Neural crest cell (in vitro differentiated cells): Measurements from ENCODE around the gene NT5C. TPM values are rescaled to one million over a fixed set of nuclear protein-coding genes. Genes with fewer than 3 reads are reported as not detected.

ENCODE experiments used
- DNase-seq: peaks from one replicate; pipeline ENCODE4 v3.0.0; 2021; ENCODE audit warnings: low read depth, mixed read lengths, low spot score
- H3K27ac Mint-ChIP-seq: one replicate; pipeline ENCODE4 v1.8.0; 2021; ENCODE audit warnings: mild to moderate bottlenecking, mixed read lengths; ENCODE audit not compliant: unreplicated experiment
- H3K27me3 Mint-ChIP-seq: 2 replicates; pipeline ENCODE4 v1.8.0; 2021; ENCODE audit warnings: low read depth, mild to moderate bottlenecking, mixed read lengths
- H3K36me3 Mint-ChIP-seq: 2 replicates; pipeline ENCODE4 v1.8.0; 2021; ENCODE audit warnings: low read depth, mild to moderate bottlenecking, mixed read lengths
- H3K4me1 Mint-ChIP-seq: 2 replicates; pipeline ENCODE4 v1.8.0; 2021; ENCODE audit warnings: mixed read lengths
- H3K4me3 Mint-ChIP-seq: one replicate; pipeline ENCODE4 v1.8.0; 2021; ENCODE audit warnings: mild to moderate bottlenecking, mixed read lengths
- H3K9me3 Mint-ChIP-seq: 2 replicates; pipeline ENCODE4 v1.8.0; 2021; ENCODE audit warnings: mixed read lengths
- CTCF ChIP-seq: fragments of 200-600 bp; sonication (generic); conservative IDR thresholded peaks from 2 replicates; pipeline ENCODE4 v1.5.0; 2021; ENCODE audit warnings: antibody characterized with exemption, mild to moderate bottlenecking
- total RNA-seq: library from RNA; stranded (reverse); gene quantifications from 2 replicates; pipeline ENCODE4 v1.2.1, GENCODE V29; 2021

The NT5C gene
- total RNA-seq, 1 donor from 2014 or later = 70.2 TPM

GRCh38 chr17:75118307-75118706 is 13.2 kb downstream of the NT5C start:
- Mint-ChIP-seq H3K4me3 (no peak overlapping the region), H3K9me3 (no peaks in the 10 kb centered on the region), H3K27ac (no peak overlapping the region), H3K27me3 (no peaks in the 10 kb centered on the region), H3K36me3 (no peaks in the 10 kb centered on the region), H3K4me1 (peaks cover 12% of the 10 kb centered on the region)
- DNase-seq = no peak
- no peak for TF ChIP-seq CTCF

- no peak for DNase-seq
- H3K4me3 Mint-ChIP-seq = no peak overlapping the region
- no peak for TF ChIP-seq CTCF
These were observed 14.8 kb downstream of the NT5C start for GRCh38 chr17:75116737-75117136.

GRCh38 chr17:75115555-75115954 is 16.0 kb downstream of the NT5C start:
- no peak for DNase-seq
- Mint-ChIP-seq H3K27me3 (no peaks in the 10 kb centered on the region), H3K36me3 (no peaks in the 10 kb centered on the region), H3K4me1 (peaks cover 21% of the 10 kb centered on the region), H3K4me3 (no peak overlapping the region), H3K27ac (no peak overlapping the region), H3K9me3 (no peaks in the 10 kb centered on the region)
- TF ChIP-seq CTCF = no peak

More at GRCh38 chr17:75116737-75117136, 14.8 kb downstream of the NT5C start:
- H3K27ac Mint-ChIP-seq = no peak overlapping the region
- H3K4me1 Mint-ChIP-seq = peaks cover 18% of the 10 kb centered on the region
- no peaks in the 10 kb centered on the region for H3K36me3 Mint-ChIP-seq
- no peaks in the 10 kb centered on the region for H3K9me3 Mint-ChIP-seq
- H3K27me3 Mint-ChIP-seq = no peaks in the 10 kb centered on the region

GRCh38 chr17:75114552-75115314 is 16.8 kb downstream of the NT5C start:
- peak overlapping the region; percentile 88 for H3K27ac Mint-ChIP-seq

GRCh38 chr17:75113798-75114551 is 17.6 kb downstream of the NT5C start:
- Mint-ChIP-seq H3K36me3 (no peaks in the 10 kb centered on the region), H3K4me3 (peak overlapping the region; percentile 67), H3K4me1 (peaks cover 26% of the 10 kb centered on the region), H3K9me3 (no peaks in the 10 kb centered on the region), H3K27me3 (no peaks in the 10 kb centered on the region), H3K27ac (peak overlapping the region; percentile 88)
- peak; percentile 92 for DNase-seq
- peak; percentile 97 for TF ChIP-seq CTCF

More at GRCh38 chr17:75114552-75115314, 16.8 kb downstream of the NT5C start:
- H3K27me3 Mint-ChIP-seq = no peaks in the 10 kb centered on the region
- DNase-seq = no peak
- TF ChIP-seq CTCF = no peak
- H3K36me3 Mint-ChIP-seq = no peaks in the 10 kb centered on the region
- peaks cover 26% of the 10 kb centered on the region for H3K4me1 Mint-ChIP-seq
- H3K4me3 Mint-ChIP-seq = peak overlapping the region; percentile 5
- no peaks in the 10 kb centered on the region for H3K9me3 Mint-ChIP-seq
